Common myeloid progenitor, CD34-positive (primary cell): ENCODE data around the gene ATR.
"Not testable (repeated sequence)": the region's sequence is repeated elsewhere in the genome, so short reads cannot be mapped to it uniquely, and the experiment has no call there.

ENCODE experiments used
- CTCF ChIA-PET: fragments of 350-600 bp; sonication (Branson Sonifier 250); formaldehyde crosslinking; loops from one replicate; lab custom pipeline; 2021; ENCODE audit warnings: antibody characterized with exemption; lab: Charles Lee
- POLR2A ChIA-PET: fragments of 350-600 bp; sonication (Branson Sonifier 250); formaldehyde crosslinking; loops from one replicate; lab custom pipeline; 2021; ENCODE audit warnings: antibody characterized with exemption; lab: Charles Lee
- DNase-seq, 3 donors: peaks; one replicate each; pipeline versions ENCODE4 v3.0.0 to v3.0.0-alpha.2; 2013
- H3K27ac ChIP-seq, 2 experiments: 1 replicate in 1 of 2; 2 replicates in 1 of 2; pipeline ENCODE4 v1.7.0; 2013; ENCODE audit warnings: inconsistent platforms in 2 of 2, low read length in 2 of 2, mild to moderate bottlenecking in 2 of 2, low read depth in 1 of 2, moderate library complexity in 1 of 2; ENCODE audit not compliant: severe bottlenecking in 2 of 2, insufficient read depth in 1 of 2, poor library complexity in 1 of 2
- H3K27me3 ChIP-seq, 5 experiments: replicated peaks in 2 of 5; 1 replicate in 3 of 5; 2 replicates in 2 of 5; pipeline versions ENCODE4 v1.6.1 to v1.7.0; 2013; ENCODE audit warnings: low read length in 4 of 5, mild to moderate bottlenecking in 2 of 5, moderate library complexity in 2 of 5, inconsistent platforms in 1 of 5; ENCODE audit not compliant: insufficient read depth in 5 of 5, control insufficient read depth in 4 of 5
- H3K36me3 ChIP-seq, 4 experiments: 1 replicate in 2 of 4; 2 replicates in 2 of 4; pipeline versions ENCODE4 v1.6.1 to v1.7.0; 2013; ENCODE audit warnings: low read length in 3 of 4, control low read depth in 1 of 4, mild to moderate bottlenecking in 1 of 4; ENCODE audit not compliant: control insufficient read depth in 4 of 4, insufficient read depth in 4 of 4
- H3K4me1 ChIP-seq, 4 experiments: 1 replicate in 3 of 4; 2 replicates in 1 of 4; pipeline versions ENCODE4 v1.6.1 to v1.7.1; 2013; ENCODE audit warnings: low read length in 3 of 4, mild to moderate bottlenecking in 3 of 4, control low read depth in 1 of 4, inconsistent platforms in 1 of 4, moderate library complexity in 1 of 4; ENCODE audit not compliant: control insufficient read depth in 4 of 4, insufficient read depth in 4 of 4; ENCODE audit errors: control extremely low read depth in 1 of 4
- H3K4me3 ChIP-seq, 7 experiments: 1 replicate in 4 of 7; 2 replicates in 3 of 7; pipeline versions ENCODE4 v1.5.1 to v1.7.0; 2013; ENCODE audit warnings: mild to moderate bottlenecking in 7 of 7, low read length in 6 of 7, moderate library complexity in 6 of 7, inconsistent platforms in 2 of 7, low read depth in 2 of 7, control low read depth in 1 of 7; ENCODE audit not compliant: insufficient read depth in 4 of 7, control insufficient read depth in 1 of 7; ENCODE audit errors: extremely low read depth in 1 of 7
- H3K9me3 ChIP-seq, 5 experiments: 1 replicate in 4 of 5; 2 replicates in 1 of 5; pipeline versions ENCODE4 v1.6.1 to v1.7.1; 2013; ENCODE audit warnings: low read length in 4 of 5, mild to moderate bottlenecking in 2 of 5, inconsistent platforms in 1 of 5, low read depth in 1 of 5, moderate library complexity in 1 of 5; ENCODE audit not compliant: control insufficient read depth in 4 of 5, insufficient read depth in 2 of 5; ENCODE audit errors: control extremely low read depth in 1 of 5
- WGBS: methylation state at CpG from one replicate; pipeline ENCODE4 v1.1.5; 2013; ENCODE audit not compliant: insufficient coverage; 5-methylcytosine and 5-hydroxymethylcytosine counted together

The ATR gene

DNA sequence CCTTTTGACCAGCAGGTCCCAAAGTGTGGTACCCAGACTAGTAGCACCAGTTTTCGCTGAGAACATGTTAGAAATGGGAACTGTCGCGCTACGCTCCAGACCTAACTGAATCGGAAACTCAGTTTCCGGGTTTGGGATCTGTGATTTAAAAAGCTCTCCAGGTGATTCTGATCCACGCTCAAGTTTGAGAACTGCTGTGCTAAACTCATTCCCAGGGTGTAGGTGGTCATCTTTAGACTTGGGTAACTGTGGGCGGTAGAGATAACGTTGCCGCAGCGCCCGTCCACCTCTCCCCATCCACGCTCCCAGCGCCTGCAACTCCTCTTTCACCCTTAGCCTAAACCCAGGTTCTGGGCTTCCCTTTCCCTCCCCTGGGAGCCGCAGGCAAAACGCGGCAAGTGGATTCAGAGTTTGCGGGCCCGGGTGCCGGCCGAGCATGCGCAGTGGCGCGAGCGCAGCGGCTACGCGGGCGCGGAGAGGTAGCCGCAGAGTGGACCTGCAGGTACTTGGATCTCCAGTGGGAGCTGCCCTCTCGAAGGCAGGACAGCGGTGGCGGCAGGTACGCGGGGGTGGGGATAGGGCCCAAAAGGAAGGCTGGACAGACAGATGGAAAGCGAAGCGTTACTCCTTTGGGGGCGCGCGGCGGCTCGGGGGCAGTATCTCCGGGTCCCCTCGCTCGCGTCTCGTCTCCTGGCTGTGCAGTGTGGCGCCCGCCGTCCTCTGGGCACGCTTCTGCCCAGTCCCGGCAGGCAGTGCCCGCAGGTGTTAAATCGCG is 17.6 kb upstream of the ATR start, which contains the start of gene PLS1:
PLS1 (plus strand) TSS at position 443 of the 775 bp plus-strand sequence. CDS start 67,845 bp downstream, outside the sequence.
- H3K9me3 ChIP-seq: no peaks in the 10 kb centered on the region
- ChIA-PET POLR2A (no interaction called here), CTCF (interaction anchor here (0.7 to 1.3 kb wide), 3 partner anchors 33 to 118 kb away, joined by 3 read pairs; no protein-coding TSS in a partner anchor)
- under 1% methylated on average over 46 of the region's 56 CpGs for WGBS
- H3K4me3 ChIP-seq: peak within 1 kb of the TSS; percentile 72 to 97 (median 87)
- H3K4me1 ChIP-seq: peaks cover 6 to 29% (median 19%) of the 10 kb centered on the region in 4 experiments
- peak; percentile 87 to 93 (median 91) for DNase-seq
- no peaks in the 10 kb centered on the region for H3K36me3 ChIP-seq
- no peaks in the 10 kb centered on the region for H3K27me3 ChIP-seq
- H3K27ac ChIP-seq: peak within 1 kb of the TSS in 1 of 2 experiments; percentile 45

DNA sequence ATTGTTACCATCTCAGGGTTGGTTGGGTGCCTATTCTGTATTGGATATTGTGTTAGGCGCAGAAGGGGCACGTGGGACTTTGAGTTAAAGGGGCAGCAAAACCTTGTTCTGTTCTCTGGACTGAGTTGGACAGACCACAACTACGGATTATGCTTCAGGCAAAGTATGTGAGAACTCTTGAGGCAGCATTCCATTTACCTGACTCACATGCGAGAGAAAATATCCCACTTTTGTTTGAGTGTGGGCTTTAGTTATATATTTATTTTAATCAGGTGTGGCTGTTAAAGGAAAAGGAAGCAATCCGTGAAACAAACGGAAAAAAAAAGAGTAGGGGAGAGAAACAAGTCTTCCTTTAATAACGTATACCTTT is 17.0 kb upstream of the ATR start:
- peak in 2 of 3 donors; percentile 52 to 53 for DNase-seq
- H3K36me3 ChIP-seq: no peaks in the 10 kb centered on the region
- H3K4me1 ChIP-seq: peaks cover 6 to 29% (median 19%) of the 10 kb centered on the region in 4 experiments
- peak overlapping the region in 1 of 2 experiments; percentile 45 for H3K27ac ChIP-seq
- ChIA-PET CTCF (interaction anchor here (1.2 kb wide), 1 partner anchor 48 kb away, joined by 3 read pairs; no protein-coding TSS in a partner anchor), POLR2A (no interaction called here)
- no peaks in the 10 kb centered on the region for H3K9me3 ChIP-seq
- no peaks in the 10 kb centered on the region for H3K27me3 ChIP-seq
- 24% methylated on average over 4 of the region's 7 CpGs for WGBS
- peak overlapping the region; percentile 72 to 97 (median 87) for H3K4me3 ChIP-seq

DNA sequence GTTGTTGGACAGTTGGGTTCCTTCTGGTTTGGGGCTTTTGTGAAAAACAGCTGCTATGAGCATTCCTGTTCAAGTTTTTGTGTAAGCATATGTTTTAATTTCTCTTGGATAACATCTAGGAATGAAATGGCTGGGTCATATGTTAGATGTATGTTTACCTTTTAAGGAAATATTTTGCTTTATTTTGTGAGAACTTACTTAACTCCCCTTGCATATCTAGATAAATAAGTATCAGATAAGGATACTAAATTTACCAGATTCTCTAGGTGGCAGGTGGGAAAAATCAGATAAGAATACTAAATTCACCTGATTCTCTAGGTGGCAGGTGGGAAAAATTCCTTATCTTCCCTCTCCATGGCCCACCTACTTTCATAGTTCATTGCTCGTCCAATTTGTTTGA is 16.6 kb upstream of the ATR start:
- WGBS: no CpG with 5 or more reads among the region's 1 CpG
- CTCF ChIA-PET: interaction anchor here (1.0 kb wide), 1 partner anchor 86 kb away, joined by 3 read pairs; no protein-coding TSS in a partner anchor
- H3K9me3 ChIP-seq: no peaks in the 10 kb centered on the region
- H3K36me3 ChIP-seq: no peaks in the 10 kb centered on the region
- POLR2A ChIA-PET: no interaction called here
- peak overlapping the region in 1 of 2 experiments; percentile 45 for H3K27ac ChIP-seq
- peaks cover 6 to 29% (median 19%) of the 10 kb centered on the region in 4 experiments for H3K4me1 ChIP-seq
- H3K4me3 ChIP-seq: peak overlapping the region in 1 of 7 experiments; percentile 93
- no peaks in the 10 kb centered on the region for H3K27me3 ChIP-seq
- DNase-seq: no peak

DNA sequence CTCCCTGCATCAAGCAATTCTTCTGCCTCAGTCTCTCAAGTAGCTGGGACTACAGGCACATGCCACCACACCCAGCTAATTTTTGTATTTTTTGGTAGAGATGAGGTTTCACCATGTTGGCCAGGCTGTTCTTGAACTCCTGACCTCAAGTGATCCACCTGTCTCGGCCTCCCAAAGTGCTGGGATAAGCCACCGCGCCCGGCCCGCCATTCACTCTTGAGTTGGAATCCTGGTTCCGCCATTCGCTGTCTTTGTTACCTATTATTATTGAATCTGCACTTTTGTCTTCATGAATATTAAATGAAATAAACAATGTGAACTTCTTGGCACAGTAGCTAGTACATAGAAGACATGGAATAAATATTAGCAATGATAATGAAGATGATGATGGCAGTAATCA is 13.7 kb upstream of the ATR start:
- 100% methylated on average over 2 of the region's 7 CpGs for WGBS
- POLR2A ChIA-PET, H3K27me3 ChIP-seq, H3K4me3 ChIP-seq, DNase-seq, H3K27ac ChIP-seq, H3K36me3 ChIP-seq, H3K9me3 ChIP-seq: not testable (repeated sequence)
- CTCF ChIA-PET: interaction anchor here (0.6 to 2.9 kb wide), 4 partner anchors 10 to 16 kb away, joined by 3 to 8 read pairs (median 4); no protein-coding TSS in a partner anchor
- peaks cover 6 to 18% (median 11%) of the 10 kb centered on the region in 4 experiments for H3K4me1 ChIP-seq

DNA sequence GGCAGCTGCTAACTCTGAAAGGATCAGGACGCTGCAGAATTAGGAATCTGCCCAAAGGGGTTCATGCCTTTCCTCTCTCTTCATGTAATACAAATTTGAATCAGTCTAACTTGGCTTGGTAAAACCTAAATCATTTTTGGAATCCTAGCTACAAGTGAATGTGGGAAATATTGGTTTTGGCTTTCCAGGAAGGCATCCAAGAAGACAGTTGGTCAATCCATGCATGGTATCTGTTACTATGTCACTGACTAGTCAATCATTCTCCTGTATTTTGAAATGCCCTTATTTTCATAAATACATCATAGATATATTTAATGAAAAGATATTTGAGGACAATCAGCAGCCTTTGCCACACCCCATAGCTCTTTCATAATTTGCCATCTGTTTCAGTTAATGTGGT is 10.2 kb upstream of the ATR start:
- H3K9me3 ChIP-seq: no peaks in the 10 kb centered on the region
- WGBS: 100% methylated on average over 1 of the region's 1 CpG
- no peak overlapping the region for H3K27ac ChIP-seq
- H3K4me3 ChIP-seq: no peak overlapping the region
- POLR2A ChIA-PET: no interaction called here
- H3K27me3 ChIP-seq: peaks cover 0 to 2% (median 0%) of the 10 kb centered on the region in 5 experiments
- H3K36me3 ChIP-seq: no peaks in the 10 kb centered on the region
- no peaks in the 10 kb centered on the region for H3K4me1 ChIP-seq
- DNase-seq: no peak
- CTCF ChIA-PET: interaction anchor here (0.6 to 3.3 kb wide), 6 partner anchors 9 to 406 kb away, joined by 3 to 15 read pairs (median 3); no protein-coding TSS in a partner anchor

DNA sequence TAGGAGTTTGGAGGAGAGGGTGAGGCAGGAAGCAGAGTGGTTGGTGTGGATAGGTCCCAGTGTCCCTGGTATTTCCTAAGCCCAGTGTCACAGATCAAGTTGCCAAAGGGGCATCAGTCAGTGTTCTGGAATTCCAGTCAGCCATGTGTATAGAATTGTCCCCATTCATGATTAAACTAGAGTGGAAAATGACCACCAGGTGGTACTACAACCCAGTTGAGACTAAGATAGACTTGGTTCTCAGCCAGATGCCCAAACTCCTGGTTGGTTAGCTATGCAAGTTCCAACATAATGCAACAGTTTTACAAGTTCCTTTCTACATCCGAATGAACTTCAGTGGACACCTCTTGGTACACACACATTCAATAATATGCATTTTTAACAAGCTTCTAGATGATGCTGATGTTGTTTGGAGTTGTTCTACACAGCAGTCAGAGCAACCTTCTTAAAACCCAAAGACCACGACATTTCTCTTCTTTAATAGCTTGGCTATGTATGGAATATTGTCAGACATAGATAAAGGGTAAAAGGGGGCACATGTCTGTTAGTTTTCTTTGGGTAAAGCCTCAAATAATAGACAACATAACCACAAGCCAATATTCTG is 8.4 kb upstream of the ATR start:
- Histone ChIP-seq H3K36me3 (no peaks in the 10 kb centered on the region), H3K4me1 (no peaks in the 10 kb centered on the region), H3K27me3 (peaks cover 0 to 2% (median 0%) of the 10 kb centered on the region in 5 experiments), H3K4me3 (no peak overlapping the region), H3K27ac (no peak overlapping the region), H3K9me3 (no peaks in the 10 kb centered on the region)
- WGBS: 0% methylated on average over 1 of the region's 2 CpGs
- ChIA-PET POLR2A (no interaction called here), CTCF (interaction anchor here (0.6 to 3.3 kb wide), 18 partner anchors 10 to 415 kb away, joined by 3 to 15 read pairs (median 4); partner anchors contain the start of gene U2SURP)
- DNase-seq: peak; percentile 75 to 82 (median 76)
